Osteoblast (primary cell): ENCODE data around the gene PHAF1. TPM values are rescaled to one million over a fixed set of nuclear protein-coding genes. Genes with fewer than 3 reads are reported as not detected.

Experiments
- DNase-seq: peaks from one replicate; pipeline ENCODE4 v3.0.0; 2011; ENCODE audit warnings: low spot score, mixed read lengths; ENCODE audit not compliant: insufficient read length; ENCODE audit errors: missing footprints
- H2AFZ ChIP-seq: 2 replicates; pipeline ENCODE4 v1.6.0; 2011; ENCODE audit warnings: mild to moderate bottlenecking, low read length
- H3K27ac ChIP-seq: 2 replicates; pipeline ENCODE4 v1.5.1; 2011; ENCODE audit warnings: mild to moderate bottlenecking, low read depth, low read length, moderate library complexity
- H3K27me3 ChIP-seq: 2 replicates; pipeline ENCODE4 v1.6.0; 2012; ENCODE audit warnings: mild to moderate bottlenecking, control low read depth, inconsistent platforms, low read length, moderate library complexity; ENCODE audit not compliant: insufficient read depth
- H3K36me3 ChIP-seq: 2 replicates; pipeline ENCODE4 v1.5.1; 2011; ENCODE audit warnings: mild to moderate bottlenecking, low read length, control low read depth, moderate library complexity; ENCODE audit not compliant: insufficient read depth
- H3K4me1 ChIP-seq: 2 replicates; pipeline ENCODE4 v1.5.1; 2011; ENCODE audit warnings: mild to moderate bottlenecking, low read length, control low read depth, moderate library complexity; ENCODE audit not compliant: insufficient read depth
- H3K4me2 ChIP-seq: 2 replicates; pipeline ENCODE4 v1.6.0; 2011; ENCODE audit warnings: mild to moderate bottlenecking, low read length; ENCODE audit not compliant: insufficient read depth
- H3K4me3 ChIP-seq: fragments of 200-600 bp; sonication (generic); 3 replicates; pipeline ENCODE4 v1.5.1; 2012; ENCODE audit warnings: mild to moderate bottlenecking, low read length, inconsistent platforms; ENCODE audit not compliant: insufficient read depth
- H3K79me2 ChIP-seq: 2 replicates; pipeline ENCODE4 v1.6.0; 2012; ENCODE audit warnings: mild to moderate bottlenecking, low read length, control low read depth, inconsistent platforms; ENCODE audit not compliant: insufficient read depth
- H3K9me3 ChIP-seq: 2 replicates; pipeline ENCODE4 v1.5.1; 2011; ENCODE audit warnings: low read depth, low read length, control low read depth
- H4K20me1 ChIP-seq: 2 replicates; pipeline ENCODE4 v1.6.0; 2012; ENCODE audit warnings: mild to moderate bottlenecking, low read length, control low read depth; ENCODE audit not compliant: insufficient read depth
- total RNA-seq: library from RNA; depleted of rRNA; stranded (reverse); fragments of >200 nt; gene quantifications from 2 replicates; pipeline ENCODE4 v1.2.3, GENCODE V29; 2012
- TF ChIP-seq, protein P1 (sequence below): IDR thresholded peaks from 2 replicates; pipeline ENCODE4 v1.5.1; 2011; ENCODE audit warnings: mild to moderate bottlenecking, low read depth, low read length, moderate library complexity; ENCODE audit errors: extremely low read depth

The PHAF1 gene
- total RNA-seq, 1 donor: 13.8 TPM

GRCh38 chr16:67185651-67186134 is 76.0 kb downstream of the PHAF1 start:
- peak overlapping the region; percentile 98 for H3K4me2 ChIP-seq
- peaks cover 47% of the 10 kb centered on the region for H3K4me1 ChIP-seq
- H3K4me3 ChIP-seq: peak overlapping the region; percentile 1
- peaks cover 11% of the 10 kb centered on the region for H3K79me2 ChIP-seq
- H4K20me1 ChIP-seq: peaks cover 11% of the 10 kb centered on the region
- no peaks in the 10 kb centered on the region for H3K27me3 ChIP-seq
- H3K27ac ChIP-seq: no peak overlapping the region
- no peaks in the 10 kb centered on the region for H3K36me3 ChIP-seq
- no peaks in the 10 kb centered on the region for H3K9me3 ChIP-seq
- DNase-seq: no peak
- H2AFZ ChIP-seq: no peak overlapping the region
- TF ChIP-seq, protein P1, sequence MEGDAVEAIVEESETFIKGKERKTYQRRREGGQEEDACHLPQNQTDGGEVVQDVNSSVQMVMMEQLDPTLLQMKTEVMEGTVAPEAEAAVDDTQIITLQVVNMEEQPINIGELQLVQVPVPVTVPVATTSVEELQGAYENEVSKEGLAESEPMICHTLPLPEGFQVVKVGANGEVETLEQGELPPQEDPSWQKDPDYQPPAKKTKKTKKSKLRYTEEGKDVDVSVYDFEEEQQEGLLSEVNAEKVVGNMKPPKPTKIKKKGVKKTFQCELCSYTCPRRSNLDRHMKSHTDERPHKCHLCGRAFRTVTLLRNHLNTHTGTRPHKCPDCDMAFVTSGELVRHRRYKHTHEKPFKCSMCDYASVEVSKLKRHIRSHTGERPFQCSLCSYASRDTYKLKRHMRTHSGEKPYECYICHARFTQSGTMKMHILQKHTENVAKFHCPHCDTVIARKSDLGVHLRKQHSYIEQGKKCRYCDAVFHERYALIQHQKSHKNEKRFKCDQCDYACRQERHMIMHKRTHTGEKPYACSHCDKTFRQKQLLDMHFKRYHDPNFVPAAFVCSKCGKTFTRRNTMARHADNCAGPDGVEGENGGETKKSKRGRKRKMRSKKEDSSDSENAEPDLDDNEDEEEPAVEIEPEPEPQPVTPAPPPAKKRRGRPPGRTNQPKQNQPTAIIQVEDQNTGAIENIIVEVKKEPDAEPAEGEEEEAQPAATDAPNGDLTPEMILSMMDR: no peak

- peak overlapping the region; percentile 37 for H3K4me3 ChIP-seq
- TF ChIP-seq, protein P1: no peak
- peaks cover 4% of the 10 kb centered on the region for H4K20me1 ChIP-seq
- H3K4me1 ChIP-seq: peaks cover 47% of the 10 kb centered on the region
- H3K9me3 ChIP-seq: no peaks in the 10 kb centered on the region
- H3K27me3 ChIP-seq: no peaks in the 10 kb centered on the region
- peak overlapping the region; percentile 46 for H3K4me2 ChIP-seq
- H3K36me3 ChIP-seq: no peaks in the 10 kb centered on the region
- DNase-seq: peak; percentile 93
- H3K27ac ChIP-seq: no peak overlapping the region
- peaks cover 11% of the 10 kb centered on the region for H3K79me2 ChIP-seq
- no peak overlapping the region for H2AFZ ChIP-seq
Measured at GRCh38 chr16:67186550-67186950, 76.8 kb downstream of the PHAF1 start.

DNA sequence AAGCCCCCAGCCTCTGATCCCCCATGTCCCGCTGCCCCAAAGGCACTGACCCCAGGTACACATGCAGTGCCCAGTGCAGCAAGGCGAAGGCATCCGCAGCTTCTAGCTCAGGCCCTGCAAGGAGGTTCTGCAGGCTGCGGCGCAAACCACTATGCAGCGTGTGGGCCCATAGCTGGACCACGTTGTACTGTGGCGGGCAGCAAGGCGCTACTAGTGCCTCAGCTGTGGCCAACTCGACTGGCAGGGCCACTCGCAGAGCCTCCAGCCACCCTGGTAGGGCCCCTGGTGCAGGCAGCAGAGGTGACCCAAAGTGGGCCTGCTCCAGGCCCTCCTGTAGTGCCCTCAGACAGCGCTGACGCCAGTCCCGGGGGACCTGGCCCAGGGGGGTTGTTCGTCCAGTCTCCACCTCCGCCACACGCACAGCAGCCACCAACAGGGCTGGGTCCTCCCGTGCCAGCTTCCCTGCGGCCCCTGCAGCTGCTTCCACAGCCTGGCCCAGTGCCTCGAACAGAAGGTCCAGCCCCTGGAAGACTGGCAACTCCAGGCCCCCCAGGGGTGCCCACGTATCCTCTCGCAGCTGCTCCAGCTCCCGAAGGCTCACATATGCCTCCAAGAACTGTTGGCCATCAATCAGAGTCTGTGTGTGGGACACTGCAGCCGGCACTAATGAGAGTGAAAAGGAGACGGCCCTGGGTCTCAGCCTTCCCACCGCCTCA is 77.6 kb downstream of the PHAF1 start:
- no peak overlapping the region for H3K4me3 ChIP-seq
- TF ChIP-seq, protein P1: no peak
- DNase-seq: no peak
- no peaks in the 10 kb centered on the region for H3K36me3 ChIP-seq
- H3K27ac ChIP-seq: no peak overlapping the region
- H3K9me3 ChIP-seq: no peaks in the 10 kb centered on the region
- peaks cover 4% of the 10 kb centered on the region for H4K20me1 ChIP-seq
- no peak overlapping the region for H2AFZ ChIP-seq
- peaks cover 12% of the 10 kb centered on the region for H3K79me2 ChIP-seq
- peaks cover 44% of the 10 kb centered on the region for H3K4me1 ChIP-seq
- no peak overlapping the region for H3K4me2 ChIP-seq
- H3K27me3 ChIP-seq: no peaks in the 10 kb centered on the region

GRCh38 chr16:67188323-67188722 is 78.6 kb downstream of the PHAF1 start:
- H3K27me3 ChIP-seq: no peaks in the 10 kb centered on the region
- H3K4me2 ChIP-seq: no peak overlapping the region
- H3K9me3 ChIP-seq: no peaks in the 10 kb centered on the region
- peaks cover 14% of the 10 kb centered on the region for H3K79me2 ChIP-seq
- H2AFZ ChIP-seq: no peak overlapping the region
- no peak for DNase-seq
- TF ChIP-seq, protein P1: no peak
- no peak overlapping the region for H3K4me3 ChIP-seq
- no peak overlapping the region for H3K27ac ChIP-seq
- peaks cover 43% of the 10 kb centered on the region for H3K4me1 ChIP-seq
- H3K36me3 ChIP-seq: no peaks in the 10 kb centered on the region
- peaks cover 14% of the 10 kb centered on the region for H4K20me1 ChIP-seq
